LNCaP clone FGC (cell line): Measurements from ENCODE around the gene LMX1B.
"Not testable (repeated sequence)": the region's sequence is repeated elsewhere in the genome, so short reads cannot be mapped to it uniquely, and the experiment has no call there.

ENCODE experiments used
- DNase-seq: peaks from one replicate; pipeline ENCODE4 v3.0.0-alpha.2; 2011; ENCODE audit warnings: low read depth
- H3K4me3 ChIP-seq: 2 replicates; pipeline ENCODE4 v1.5.1; 2011; ENCODE audit warnings: mild to moderate bottlenecking, low read depth, low read length, control low read depth
- CTCF ChIP-seq: IDR thresholded peaks from 2 replicates; pipeline ENCODE4 v1.5.1; 2012; ENCODE audit warnings: mild to moderate bottlenecking; ENCODE audit not compliant: control insufficient read depth, insufficient read depth; ENCODE audit errors: extremely low read depth

LMX1B gene

GRCh38 chr9:126715382-126715781, 101.7 kb downstream of the LMX1B start:
- no peak overlapping the region for H3K4me3 ChIP-seq
- no peak for DNase-seq
- TF ChIP-seq CTCF, result no peak

GRCh38 chr9:126717441-126717840, 103.7 kb downstream of the LMX1B start:
- H3K4me3 ChIP-seq, DNase-seq: not testable (repeated sequence)

GRCh38 chr9:126719618-126720031, 105.9 kb downstream of the LMX1B start:
- DNase-seq, result no peak
- no peak overlapping the region for H3K4me3 ChIP-seq
- TF ChIP-seq CTCF, result no peak

- DNase-seq, result no peak
- no peak overlapping the region for H3K4me3 ChIP-seq
- TF ChIP-seq CTCF, result no peak
These were observed 106.3 kb downstream of the LMX1B start for GRCh38 chr9:126720036-126720435.

GRCh38 chr9:126720661-126721563, 107.2 kb downstream of the LMX1B start:
- DNase-seq, result no peak
- H3K4me3 ChIP-seq, result no peak overlapping the region
- no peak for TF ChIP-seq CTCF

- no peak overlapping the region for H3K4me3 ChIP-seq
- no peak for DNase-seq
- no peak for TF ChIP-seq CTCF
These were observed 107.8 kb downstream of the LMX1B start for GRCh38 chr9:126721564-126721981.

- H3K4me3 ChIP-seq, result peak overlapping the region; percentile 45
- TF ChIP-seq CTCF, result no peak
- DNase-seq, result no peak
These were observed 108.7 kb downstream of the LMX1B start for GRCh38 chr9:126722252-126722921.
